Smooth muscle cell (in vitro differentiated cells): Measurements from ENCODE around the gene KCNK3. TPM values are rescaled to one million over a fixed set of nuclear protein-coding genes. Genes with fewer than 3 reads are reported as not detected.

Experiments used
- DNase-seq: peaks from one replicate; lab custom pipeline; 2025; ENCODE audit not compliant: unreplicated experiment; lab: John Stamatoyannopoulos, UW
- H2AFZ ChIP-seq: fragments of 200-600 bp; sonication (generic); 2 replicates; pipeline ENCODE4 v1.6.0; 2016; ENCODE audit warnings: antibody characterized with exemption, low read depth, mild to moderate bottlenecking
- H3F3A ChIP-seq: fragments of 200-600 bp; sonication (generic); 2 replicates; pipeline ENCODE4 v1.6.0; 2017; ENCODE audit warnings: antibody characterized with exemption, low read depth
- H3K27ac ChIP-seq: fragments of 200-600 bp; sonication (generic); 2 replicates; pipeline ENCODE4 v1.5.1; 2016; ENCODE audit warnings: low read depth, mild to moderate bottlenecking
- H3K27me3 ChIP-seq: fragments of 200-600 bp; sonication (generic); 2 replicates; pipeline ENCODE4 v1.6.1; 2016; ENCODE audit warnings: low read depth, mild to moderate bottlenecking
- H3K36me3 ChIP-seq: fragments of 200-600 bp; sonication (generic); 2 replicates; pipeline ENCODE4 v1.5.1; 2016; ENCODE audit warnings: low read depth
- H3K4me1 ChIP-seq: fragments of 200-600 bp; sonication (generic); 2 replicates; pipeline ENCODE4 v1.5.1; 2016; ENCODE audit warnings: low read depth
- H3K4me2 ChIP-seq: fragments of 200-600 bp; sonication (generic); 2 replicates; pipeline ENCODE4 v1.6.0; 2016; ENCODE audit warnings: mild to moderate bottlenecking
- H3K4me3 ChIP-seq: fragments of 200-600 bp; sonication (generic); 2 replicates; pipeline ENCODE4 v1.5.1; 2016; ENCODE audit warnings: mild to moderate bottlenecking
- H3K79me2 ChIP-seq: fragments of 200-600 bp; sonication (generic); 2 replicates; pipeline ENCODE4 v1.6.0; 2016; ENCODE audit warnings: low read depth, mild to moderate bottlenecking
- H3K9ac ChIP-seq: fragments of 200-600 bp; sonication (generic); 2 replicates; pipeline ENCODE4 v1.6.0; 2016; ENCODE audit warnings: low read depth
- H3K9me3 ChIP-seq: fragments of 200-600 bp; sonication (generic); replicated peaks from 2 replicates; pipeline ENCODE4 v1.5.1; 2016; ENCODE audit warnings: low read depth
- H4K20me1 ChIP-seq: fragments of 200-600 bp; sonication (generic); 2 replicates; pipeline ENCODE4 v1.6.0; 2016; ENCODE audit warnings: low read depth
- WGBS: methylation state at CpG from one replicate; pipeline ENCODE4 v1.1.7; 2016; ENCODE audit warnings: low lambda C conversion rate; 5-methylcytosine and 5-hydroxymethylcytosine counted together
- polyA plus RNA-seq: library from polyadenylated mRNA; unstranded; fragments of >200 nt; fragmentation: Nextera tagmentation; extraction: Ambion mirVana; gene quantifications from 2 replicates; pipeline ENCODE4 v1.2.1, GENCODE V29; 2016
- total RNA-seq: library from RNA; depleted of rRNA; stranded (reverse); fragments of >200 nt; gene quantifications from 2 replicates; pipeline ENCODE4 v1.2.3, GENCODE V29; 2014
- TF ChIP-seq, protein P1 (sequence below): fragments of 200-600 bp; sonication (generic); IDR thresholded peaks from 2 replicates; pipeline ENCODE4 v1.5.1; 2017; ENCODE audit warnings: borderline replicate concordance, mild to moderate bottlenecking, antibody characterized with exemption; ENCODE audit not compliant: insufficient read depth, poor library complexity, severe bottlenecking

The KCNK3 gene
- total and polyA plus RNA-seq, 2 experiments from 2014 or later = 1.1 to 7.5 TPM

GRCh38 chr2:26722911-26723310 lies 30.4 kb downstream of the KCNK3 start:
- H3K27ac ChIP-seq = peak overlapping the region; percentile 79
- H3K4me2 ChIP-seq = no peak overlapping the region
- no peaks in the 10 kb centered on the region for H3K9me3 ChIP-seq
- H2AFZ ChIP-seq = no peak overlapping the region
- H3K36me3 ChIP-seq = no peaks in the 10 kb centered on the region
- H3K4me3 ChIP-seq = no peak overlapping the region
- H3K27me3 ChIP-seq = no peaks in the 10 kb centered on the region
- TF ChIP-seq, protein P1, sequence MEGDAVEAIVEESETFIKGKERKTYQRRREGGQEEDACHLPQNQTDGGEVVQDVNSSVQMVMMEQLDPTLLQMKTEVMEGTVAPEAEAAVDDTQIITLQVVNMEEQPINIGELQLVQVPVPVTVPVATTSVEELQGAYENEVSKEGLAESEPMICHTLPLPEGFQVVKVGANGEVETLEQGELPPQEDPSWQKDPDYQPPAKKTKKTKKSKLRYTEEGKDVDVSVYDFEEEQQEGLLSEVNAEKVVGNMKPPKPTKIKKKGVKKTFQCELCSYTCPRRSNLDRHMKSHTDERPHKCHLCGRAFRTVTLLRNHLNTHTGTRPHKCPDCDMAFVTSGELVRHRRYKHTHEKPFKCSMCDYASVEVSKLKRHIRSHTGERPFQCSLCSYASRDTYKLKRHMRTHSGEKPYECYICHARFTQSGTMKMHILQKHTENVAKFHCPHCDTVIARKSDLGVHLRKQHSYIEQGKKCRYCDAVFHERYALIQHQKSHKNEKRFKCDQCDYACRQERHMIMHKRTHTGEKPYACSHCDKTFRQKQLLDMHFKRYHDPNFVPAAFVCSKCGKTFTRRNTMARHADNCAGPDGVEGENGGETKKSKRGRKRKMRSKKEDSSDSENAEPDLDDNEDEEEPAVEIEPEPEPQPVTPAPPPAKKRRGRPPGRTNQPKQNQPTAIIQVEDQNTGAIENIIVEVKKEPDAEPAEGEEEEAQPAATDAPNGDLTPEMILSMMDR = no peak
- H3K9ac ChIP-seq = no peak overlapping the region
- H3F3A ChIP-seq = no peaks in the 10 kb centered on the region
- DNase-seq = no peak
- no peaks in the 10 kb centered on the region for H4K20me1 ChIP-seq
- WGBS = 100% methylated on average over 1 of the region's 1 CpG
- no peaks in the 10 kb centered on the region for H3K79me2 ChIP-seq
- peaks cover 8% of the 10 kb centered on the region for H3K4me1 ChIP-seq

GRCh38 chr2:26723475-26723874 lies 31.0 kb downstream of the KCNK3 start:
- H2AFZ ChIP-seq = no peak overlapping the region
- TF ChIP-seq, protein P1 = no peak
- H3K36me3 ChIP-seq = no peaks in the 10 kb centered on the region
- DNase-seq = no peak
- H3F3A ChIP-seq = no peaks in the 10 kb centered on the region
- no peaks in the 10 kb centered on the region for H4K20me1 ChIP-seq
- H3K9me3 ChIP-seq = no peaks in the 10 kb centered on the region
- peak overlapping the region; percentile 31 for H3K9ac ChIP-seq
- H3K4me3 ChIP-seq = no peak overlapping the region
- no peaks in the 10 kb centered on the region for H3K27me3 ChIP-seq
- 88% methylated on average over 3 of the region's 3 CpGs for WGBS
- H3K4me1 ChIP-seq = peaks cover 8% of the 10 kb centered on the region
- H3K79me2 ChIP-seq = no peaks in the 10 kb centered on the region
- peak overlapping the region; percentile 8 for H3K4me2 ChIP-seq
- peak overlapping the region; percentile 79 for H3K27ac ChIP-seq

DNA sequence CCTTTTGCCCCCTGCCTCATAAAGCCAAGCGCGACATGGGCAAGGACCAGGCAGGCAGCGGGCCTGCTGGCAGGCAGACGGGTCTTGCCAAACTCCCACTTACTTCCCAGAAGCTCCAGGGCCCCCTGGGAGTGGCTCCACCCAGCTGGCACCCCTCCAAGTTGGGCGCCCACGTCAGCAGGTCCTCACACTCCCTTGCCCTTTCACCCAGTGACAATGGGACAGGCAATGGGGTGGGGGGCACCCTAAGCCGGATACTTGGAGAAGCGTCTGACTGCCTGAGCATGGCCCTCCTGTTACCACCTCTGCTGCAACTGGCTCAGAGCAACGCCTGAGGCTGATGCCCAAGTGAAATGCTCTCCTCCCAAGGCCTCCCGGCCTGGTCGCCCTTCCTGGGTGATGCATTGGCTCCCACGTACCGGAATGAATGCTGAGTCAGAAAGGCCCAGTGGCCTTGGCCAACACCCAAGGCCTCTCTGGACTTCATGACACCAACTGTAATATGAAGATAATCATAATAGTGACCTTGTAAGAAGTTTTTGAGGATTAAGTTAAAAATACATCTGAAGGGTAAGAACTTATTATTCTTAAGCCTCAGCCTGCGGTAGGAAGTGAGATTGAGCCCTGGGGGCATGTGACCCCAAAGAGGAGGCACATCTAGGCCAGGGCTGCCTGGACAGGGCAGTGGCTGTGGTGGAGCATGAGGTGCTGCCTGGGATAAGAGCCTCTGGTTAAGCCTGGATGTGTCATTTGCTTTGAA lies 31.6 kb downstream of the KCNK3 start:
- peak; percentile 54 for DNase-seq
- peak overlapping the region; percentile 31 for H3K9ac ChIP-seq

More for the DNA sequence above, 31.6 kb downstream of the KCNK3 start:
- H3K36me3 ChIP-seq = no peaks in the 10 kb centered on the region
- no peaks in the 10 kb centered on the region for H3K27me3 ChIP-seq
- H3K4me1 ChIP-seq = peaks cover 8% of the 10 kb centered on the region
- H3K4me2 ChIP-seq = peak overlapping the region; percentile 8
- TF ChIP-seq, protein P1 = no peak
- H4K20me1 ChIP-seq = no peaks in the 10 kb centered on the region
- no peak overlapping the region for H2AFZ ChIP-seq
- no peaks in the 10 kb centered on the region for H3K79me2 ChIP-seq
- 52% methylated on average over 14 of the region's 14 CpGs for WGBS
- H3K27ac ChIP-seq = peak overlapping the region; percentile 79
- H3F3A ChIP-seq = no peaks in the 10 kb centered on the region
- no peaks in the 10 kb centered on the region for H3K9me3 ChIP-seq
- no peak overlapping the region for H3K4me3 ChIP-seq
